T-cell (primary cell): ENCODE results near the gene CAPSL. TPM values are rescaled to one million over a fixed set of nuclear protein-coding genes. Genes with fewer than 3 reads are reported as not detected.

Experiments
- ATAC-seq, 4 experiments: fragments of 200-7000 bp in 3 of 4; fragments of 150-1000 bp in 1 of 4; cut with Tn5 transposase; replicated peaks in 1 of 4; 1 replicate in 3 of 4; 2 replicates in 1 of 4; pipeline ENCODE4 v1.10.0; 2021; ENCODE audit warnings: moderate library complexity in 3 of 4, mild to moderate bottlenecking in 2 of 4, moderate number of reproducible peaks in 1 of 4
- CTCF ChIA-PET, 2 donors: fragments of 300-600 bp; sonication (Branson Sonifier 250); formaldehyde crosslinking; loops; one replicate each; lab custom pipeline; 2022; ENCODE audit warnings: antibody characterized with exemption in 2 of 2; lab: Charles Lee
- POLR2A ChIA-PET, 2 donors: fragments of 300-600 bp; sonication (Branson Sonifier 250); formaldehyde crosslinking; loops; one replicate each; lab custom pipeline; 2022; ENCODE audit warnings: antibody characterized with exemption in 2 of 2; lab: Charles Lee
- DNase-seq, 35 experiments: peaks; one replicate each; pipeline versions ENCODE4 v3.0.0 to v3.0.0-alpha.2; 2013 to 2023
- H3K27ac ChIP-seq: one replicate; pipeline ENCODE4 v1.5.1; 2013; ENCODE audit warnings: low read length
- H3K27me3 ChIP-seq, 2 experiments: replicated peaks in 1 of 2; 1 replicate in 1 of 2; 2 replicates in 1 of 2; pipeline versions ENCODE4 v1.6.1 to v1.7.0; 2013; ENCODE audit warnings: low read length in 1 of 2, mixed read lengths in 1 of 2; ENCODE audit not compliant: control insufficient read depth in 2 of 2, insufficient read depth in 2 of 2; ENCODE audit errors: extremely low read depth in 1 of 2
- H3K36me3 ChIP-seq, 2 donors: 1 replicate in 1 of 2; 2 replicates in 1 of 2; pipeline versions ENCODE4 v1.6.1 to v1.7.0; 2013; ENCODE audit warnings: low read length in 1 of 2; ENCODE audit not compliant: control insufficient read depth in 2 of 2, insufficient read depth in 1 of 2; ENCODE audit errors: extremely low read depth in 1 of 2
- H3K4me1 ChIP-seq, 2 experiments: 1 replicate in 1 of 2; 2 replicates in 1 of 2; pipeline versions ENCODE4 v1.6.1 to v1.7.0; 2013; ENCODE audit warnings: low read length in 2 of 2, mixed read lengths in 1 of 2; ENCODE audit not compliant: insufficient read depth in 2 of 2, control insufficient read depth in 1 of 2; ENCODE audit errors: extremely low read depth in 1 of 2
- H3K4me3 ChIP-seq, 2 donors: 1 replicate in 1 of 2; 2 replicates in 1 of 2; pipeline versions ENCODE4 v1.5.1 to v1.7.0; 2013; ENCODE audit warnings: mild to moderate bottlenecking in 2 of 2, low read length in 1 of 2, moderate library complexity in 1 of 2; ENCODE audit not compliant: control insufficient read depth in 1 of 2; ENCODE audit errors: extremely low read depth in 1 of 2
- H3K9me3 ChIP-seq: 2 replicates; pipeline ENCODE4 v1.7.0; 2013
- H3K27ac Mint-ChIP-seq, 2 donors: one replicate each; pipeline ENCODE4 v1.8.0; 2020 to 2021; ENCODE audit warnings: mild to moderate bottlenecking in 2 of 2, mixed read lengths in 2 of 2
- H3K27me3 Mint-ChIP-seq, 2 donors: one replicate each; pipeline ENCODE4 v1.8.0; 2021 to 2022; ENCODE audit warnings: mixed read lengths in 2 of 2
- H3K36me3 Mint-ChIP-seq: one replicate; pipeline ENCODE4 v1.8.0; 2021; ENCODE audit warnings: mixed read lengths
- H3K4me1 Mint-ChIP-seq, 3 donors: one replicate each; pipeline ENCODE4 v1.8.0; 2020 to 2022; ENCODE audit warnings: mixed read lengths in 3 of 3, mild to moderate bottlenecking in 1 of 3
- H3K4me3 Mint-ChIP-seq, 3 donors: one replicate each; pipeline ENCODE4 v1.8.0; 2020 to 2022; ENCODE audit warnings: mild to moderate bottlenecking in 3 of 3, mixed read lengths in 3 of 3, moderate library complexity in 3 of 3
- H3K9me3 Mint-ChIP-seq, 3 donors: one replicate each; pipeline ENCODE4 v1.8.0; 2020 to 2022; ENCODE audit warnings: mixed read lengths in 3 of 3
- WGBS: methylation state at CpG from one replicate; pipeline ENCODE4 v1.1.5; 2013; ENCODE audit warnings: missing lambda C conversion rate; ENCODE audit not compliant: insufficient coverage; 5-methylcytosine and 5-hydroxymethylcytosine counted together
- total RNA-seq, 35 experiments: library from RNA in 6 of 35; stranded (reverse) in 6 of 35; fragments of 120-200 nt in 1 of 35; gene quantifications; one replicate each; pipeline versions ENCODE4 v1.2.1 to v1.2.4 and lab custom pipeline; 2013 to 2026

Gene CAPSL
- total RNA-seq, 5 donors from 2014 or later (not counting 1 experiment from before 2014, with no cell fraction given): not detected

DNA sequence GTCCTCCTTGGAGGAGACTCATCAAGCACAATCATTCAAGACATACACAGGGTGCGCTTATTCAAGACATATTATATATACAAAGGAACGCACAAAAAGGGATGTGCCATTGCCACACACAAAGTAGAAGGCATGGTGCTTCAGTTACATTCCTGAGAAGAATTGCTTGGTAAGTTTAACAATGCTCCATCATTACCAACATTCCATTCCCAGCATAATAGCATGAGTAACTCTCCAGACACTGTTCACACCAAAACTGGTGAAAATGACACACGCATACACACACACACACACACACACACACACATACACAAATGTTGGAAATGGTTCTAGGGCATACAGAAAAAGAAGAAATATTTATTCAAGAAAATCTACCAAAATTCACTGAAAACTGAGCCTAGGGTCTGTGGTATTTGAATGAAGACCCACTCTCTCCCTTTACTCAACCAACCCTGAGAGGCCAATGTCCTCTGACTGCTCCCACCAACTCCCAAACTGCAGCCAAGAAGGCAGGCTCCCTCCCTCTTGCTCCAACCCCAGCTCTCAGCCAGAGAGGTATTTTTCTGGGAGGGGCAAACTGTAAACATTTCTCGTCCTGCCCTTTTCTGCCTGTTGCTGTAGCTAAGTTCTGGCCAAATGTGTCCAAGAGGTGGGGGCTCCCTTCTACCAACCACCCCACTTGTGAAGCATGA, 32.9 kb upstream of the CAPSL start:
- H3K9me3 Mint-ChIP-seq: peaks cover 3 to 5% (median 4%) of the 10 kb centered on the region in 3 donors
- Histone ChIP-seq H3K36me3 (no peaks in the 10 kb centered on the region), H3K4me3 (no peak overlapping the region), H3K4me1 (no peaks in the 10 kb centered on the region), H3K9me3 (no peaks in the 10 kb centered on the region), H3K27ac (no peak overlapping the region), H3K27me3 (no peaks in the 10 kb centered on the region)
- no peaks in the 10 kb centered on the region for H3K36me3 Mint-ChIP-seq
- ATAC-seq (no peak), DNase-seq (no peak)
- CTCF ChIA-PET: no interaction called here
- H3K27ac Mint-ChIP-seq: no peak overlapping the region
- peaks cover 11 to 17% of the 10 kb centered on the region in 2 donors for H3K27me3 Mint-ChIP-seq
- no peak overlapping the region for H3K4me3 Mint-ChIP-seq
- no CpG with 5 or more reads among the region's 4 CpGs for WGBS
- no peaks in the 10 kb centered on the region for H3K4me1 Mint-ChIP-seq
- POLR2A ChIA-PET: interaction anchor here in 1 of 2 donors (0.6 kb wide), 1 partner anchor 100 kb away, joined by 3 read pairs; no protein-coding TSS in a partner anchor

DNA sequence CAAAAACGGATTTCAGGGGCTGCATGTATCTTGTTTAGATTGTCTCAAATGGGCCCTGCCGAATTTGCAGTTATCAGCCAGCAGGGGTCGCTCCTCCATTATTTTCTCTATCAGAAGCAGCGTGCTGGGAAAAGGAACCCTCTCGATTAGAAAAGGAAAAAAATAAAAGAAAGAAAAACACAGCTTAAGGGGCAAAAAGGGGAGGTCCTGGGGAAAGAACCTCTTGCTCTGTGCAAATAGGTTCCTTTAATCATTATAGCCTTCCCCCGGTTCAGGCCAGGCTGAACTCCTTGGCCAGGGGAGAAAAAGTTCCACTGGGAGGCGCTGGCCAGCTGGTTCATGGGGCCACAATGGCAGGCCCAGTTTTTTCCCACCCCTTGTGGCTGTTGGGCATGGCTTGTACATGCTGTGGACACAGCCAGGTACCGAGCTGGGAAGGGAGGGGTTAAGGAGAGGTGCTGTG, 25.0 kb upstream of the CAPSL start:
- Histone ChIP-seq H3K27me3 (peaks cover 0 to 19% of the 10 kb centered on the region in 2 experiments), H3K9me3 (no peaks in the 10 kb centered on the region), H3K27ac (no peak overlapping the region), H3K4me1 (no peaks in the 10 kb centered on the region), H3K36me3 (no peaks in the 10 kb centered on the region), H3K4me3 (no peak overlapping the region)
- no peak for DNase-seq
- H3K36me3 Mint-ChIP-seq: no peaks in the 10 kb centered on the region
- ATAC-seq: no peak
- no peaks in the 10 kb centered on the region for H3K4me1 Mint-ChIP-seq
- H3K4me3 Mint-ChIP-seq: no peak overlapping the region
- CTCF ChIA-PET: no interaction called here
- peaks cover 19 to 42% of the 10 kb centered on the region in 2 donors for H3K27me3 Mint-ChIP-seq
- WGBS: 76% methylated on average over 2 of the region's 8 CpGs
- no peak overlapping the region for H3K27ac Mint-ChIP-seq
- H3K9me3 Mint-ChIP-seq: peaks cover 0 to 4% (median 0%) of the 10 kb centered on the region in 3 donors
- POLR2A ChIA-PET: no interaction called here

DNA sequence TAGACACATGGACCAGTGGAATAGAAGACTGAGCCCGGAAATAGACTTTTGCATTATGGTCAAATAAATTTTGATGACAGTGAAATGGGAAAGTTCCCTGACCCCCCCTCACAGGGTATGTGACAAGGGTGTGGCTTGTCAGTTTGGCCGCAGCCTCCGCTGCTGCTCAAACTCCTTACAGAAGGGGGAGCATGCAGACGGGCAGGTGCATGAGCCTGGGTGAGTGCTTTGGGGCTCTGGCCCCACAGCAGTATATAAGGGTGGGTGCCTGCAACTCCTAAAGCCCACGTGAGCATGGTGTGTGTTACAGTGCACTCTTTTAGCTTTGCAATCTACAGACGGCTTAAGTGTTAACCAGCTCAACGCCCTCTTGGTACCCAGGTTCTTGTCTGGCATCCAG, 21.9 kb upstream of the CAPSL start:
- ChIA-PET POLR2A (no interaction called here), CTCF (no interaction called here)
- ATAC-seq (no peak), DNase-seq (no peak)
- Mint-ChIP-seq H3K27ac (no peak overlapping the region), H3K27me3 (peaks cover 22 to 59% of the 10 kb centered on the region in 2 donors), H3K4me1 (no peaks in the 10 kb centered on the region), H3K36me3 (no peaks in the 10 kb centered on the region), H3K9me3 (peaks cover 0 to 8% (median 0%) of the 10 kb centered on the region in 3 donors), H3K4me3 (no peak overlapping the region)
- no peaks in the 10 kb centered on the region for H3K9me3 ChIP-seq
- 88% methylated on average over 5 of the region's 7 CpGs for WGBS
- H3K27ac ChIP-seq: no peak overlapping the region
- no peaks in the 10 kb centered on the region for H3K36me3 ChIP-seq
- H3K4me1 ChIP-seq: no peaks in the 10 kb centered on the region
- H3K4me3 ChIP-seq: no peak overlapping the region
- peaks cover 0 to 19% of the 10 kb centered on the region in 2 experiments for H3K27me3 ChIP-seq

DNA sequence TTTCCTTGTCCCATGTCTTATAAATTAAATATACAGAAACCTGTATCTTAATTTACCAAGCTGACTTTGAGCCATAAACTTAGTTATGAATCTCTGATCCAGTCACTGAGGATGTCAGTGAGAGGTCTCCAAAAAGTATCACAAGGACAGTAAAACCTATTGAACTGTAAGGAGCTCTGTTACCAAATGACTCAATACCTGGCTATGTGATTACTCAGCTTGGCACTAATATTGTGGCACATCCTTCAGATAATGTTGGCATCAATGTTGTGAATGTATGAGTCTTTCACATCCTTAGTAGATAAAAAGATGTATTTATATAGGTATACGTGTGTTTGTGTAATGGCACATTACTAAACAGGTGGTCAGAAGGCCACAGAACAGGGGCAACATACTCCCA, 18.0 kb upstream of the CAPSL start:
- no peak overlapping the region for H3K27ac Mint-ChIP-seq
- H3K9me3 Mint-ChIP-seq: peaks cover 0 to 4% (median 0%) of the 10 kb centered on the region in 3 donors
- Histone ChIP-seq H3K27me3 (peaks cover 0 to 15% of the 10 kb centered on the region in 2 experiments), H3K4me1 (peaks cover 0 to 8% of the 10 kb centered on the region in 2 experiments), H3K4me3 (no peak overlapping the region), H3K27ac (no peak overlapping the region), H3K36me3 (no peaks in the 10 kb centered on the region), H3K9me3 (no peaks in the 10 kb centered on the region)
- CTCF ChIA-PET: no interaction called here
- no peak overlapping the region for H3K4me3 Mint-ChIP-seq
- DNase-seq (no peak), ATAC-seq (no peak)
- H3K27me3 Mint-ChIP-seq: peaks cover 36 to 68% of the 10 kb centered on the region in 2 donors
- peaks cover 4 to 11% (median 10%) of the 10 kb centered on the region in 3 donors for H3K4me1 Mint-ChIP-seq
- no CpG with 5 or more reads among the region's 1 CpG for WGBS
- H3K36me3 Mint-ChIP-seq: no peaks in the 10 kb centered on the region
- POLR2A ChIA-PET: no interaction called here

DNA sequence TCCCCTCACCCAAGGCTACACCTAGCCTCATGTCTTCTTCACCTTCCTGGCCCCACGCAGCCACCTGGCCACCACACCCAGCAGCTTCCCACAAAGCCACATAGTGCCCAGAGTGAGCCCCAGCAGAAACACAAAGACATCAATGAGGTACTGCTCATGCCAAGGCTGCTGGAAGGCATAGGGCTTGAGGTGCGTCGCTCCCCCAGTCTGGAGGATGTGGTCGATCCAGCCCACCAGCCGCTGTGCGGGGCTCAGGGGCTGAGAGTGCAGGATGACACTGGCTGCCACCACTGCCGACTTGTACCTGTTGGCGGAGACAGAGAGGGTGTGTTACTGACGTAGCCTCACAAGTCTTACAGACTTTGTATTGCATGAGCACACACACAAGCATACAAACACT, 15.8 kb upstream of the CAPSL start:
- H3K4me1 ChIP-seq: peaks cover 0 to 8% of the 10 kb centered on the region in 2 experiments
- peaks cover 4 to 11% (median 10%) of the 10 kb centered on the region in 3 donors for H3K4me1 Mint-ChIP-seq
- whole genome bisulfite sequencing: 3% methylated on average over 9 of the region's 9 CpGs
- H3K4me3 ChIP-seq: no peak overlapping the region
- no peak overlapping the region for H3K4me3 Mint-ChIP-seq
- ChIA-PET CTCF (no interaction called here), POLR2A (no interaction called here)
- H3K36me3 ChIP-seq: no peaks in the 10 kb centered on the region
- no peak overlapping the region for H3K27ac ChIP-seq
- no peak overlapping the region for H3K27ac Mint-ChIP-seq
- peak in 28 of 35 experiments; percentile 3 to 52 (median 15) for DNase-seq
- H3K27me3 Mint-ChIP-seq: peaks cover 36 to 50% of the 10 kb centered on the region in 2 donors
- no peaks in the 10 kb centered on the region for H3K9me3 ChIP-seq
- H3K27me3 ChIP-seq: peaks cover 0 to 10% of the 10 kb centered on the region in 2 experiments
- H3K9me3 Mint-ChIP-seq: peaks cover 0 to 4% (median 0%) of the 10 kb centered on the region in 3 donors
- H3K36me3 Mint-ChIP-seq: no peaks in the 10 kb centered on the region
- peak; percentile 54 to 98 (median 66) for ATAC-seq

DNA sequence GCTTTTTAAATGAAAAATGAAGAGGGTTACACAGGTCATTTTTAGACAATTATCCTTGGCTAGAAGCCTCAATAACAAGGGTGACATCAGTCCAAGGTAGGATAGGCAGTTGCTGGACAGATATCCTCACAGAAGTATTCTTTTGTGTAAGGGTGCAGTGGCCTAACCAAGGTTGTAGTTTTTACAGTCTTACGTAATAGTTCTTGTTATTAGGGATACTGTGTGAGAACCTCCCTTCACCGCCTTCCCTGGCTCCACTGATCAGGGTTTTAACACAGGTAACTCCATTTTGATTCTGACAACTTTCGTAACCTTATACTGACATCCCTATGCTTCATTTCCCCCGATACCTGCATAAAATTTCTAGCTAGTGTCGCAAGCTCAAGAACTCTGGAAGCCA, 8.7 kb upstream of the CAPSL start:
- Histone ChIP-seq H3K27ac (no peak overlapping the region), H3K4me3 (no peak overlapping the region), H3K9me3 (no peaks in the 10 kb centered on the region), H3K36me3 (no peaks in the 10 kb centered on the region), H3K27me3 (peaks cover 0 to 14% of the 10 kb centered on the region in 2 experiments), H3K4me1 (no peaks in the 10 kb centered on the region)
- ATAC-seq (no peak), DNase-seq (no peak)
- WGBS: 69% methylated on average over 5 of the region's 5 CpGs
- H3K9me3 Mint-ChIP-seq: no peaks in the 10 kb centered on the region
- peaks cover 13 to 30% of the 10 kb centered on the region in 2 donors for H3K27me3 Mint-ChIP-seq
- no peak overlapping the region for H3K4me3 Mint-ChIP-seq
- H3K36me3 Mint-ChIP-seq: no peaks in the 10 kb centered on the region
- H3K4me1 Mint-ChIP-seq: no peaks in the 10 kb centered on the region
- H3K27ac Mint-ChIP-seq: no peak overlapping the region
- CTCF ChIA-PET: no interaction called here
- POLR2A ChIA-PET: no interaction called here
